Esophagus muscularis mucosa (tissue), 4 donors: ENCODE results near the gene ACSL6.

ENCODE experiments used
- EP300 ChIP-seq: sonication (generic); formaldehyde crosslinking; IDR thresholded peaks from one replicate; pipeline ENCODE4 v1.6.1; 2017; ENCODE audit warnings: antibody characterized with exemption
- POLR2A ChIP-seq: fragments of 450-650 bp; IDR thresholded peaks from one replicate; pipeline ENCODE4 v1.6.1; 2017; ENCODE audit warnings: antibody characterized with exemption, moderate library complexity, mild to moderate bottlenecking, low read depth
- TF ChIP-seq, protein P1 (sequence below), 3 experiments: fragments of 200-600 bp in 2 of 3; fragments of 450-650 bp in 1 of 3; sonication (generic) in 2 of 3; IDR thresholded peaks; one replicate each; pipeline ENCODE4 v1.5.1; 2017 to 2019; ENCODE audit warnings: antibody characterized with exemption in 3 of 3, mild to moderate bottlenecking in 2 of 3, moderate library complexity in 1 of 3

DNA sequence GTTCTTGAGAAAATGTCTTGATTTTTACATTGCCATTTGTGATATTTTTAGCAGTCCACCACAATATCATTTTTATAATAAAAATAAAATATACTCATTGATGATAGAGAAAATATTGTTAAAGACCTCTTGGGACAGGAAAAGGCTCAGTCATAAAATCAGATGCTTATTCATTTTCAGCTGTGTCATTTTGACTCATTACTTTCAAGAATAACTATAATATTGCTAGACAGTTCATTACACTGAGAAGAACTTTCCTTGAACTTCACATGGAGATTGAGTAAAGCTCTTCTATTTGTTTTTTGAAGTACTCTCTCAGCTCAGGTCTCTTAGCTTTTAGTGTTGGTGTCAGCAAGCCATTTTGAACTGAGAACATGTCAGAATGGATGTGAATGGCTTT, 57.5 kb downstream of the ACSL6 start:
- TF ChIP-seq POLR2A: no peak
- TF ChIP-seq, protein P1, sequence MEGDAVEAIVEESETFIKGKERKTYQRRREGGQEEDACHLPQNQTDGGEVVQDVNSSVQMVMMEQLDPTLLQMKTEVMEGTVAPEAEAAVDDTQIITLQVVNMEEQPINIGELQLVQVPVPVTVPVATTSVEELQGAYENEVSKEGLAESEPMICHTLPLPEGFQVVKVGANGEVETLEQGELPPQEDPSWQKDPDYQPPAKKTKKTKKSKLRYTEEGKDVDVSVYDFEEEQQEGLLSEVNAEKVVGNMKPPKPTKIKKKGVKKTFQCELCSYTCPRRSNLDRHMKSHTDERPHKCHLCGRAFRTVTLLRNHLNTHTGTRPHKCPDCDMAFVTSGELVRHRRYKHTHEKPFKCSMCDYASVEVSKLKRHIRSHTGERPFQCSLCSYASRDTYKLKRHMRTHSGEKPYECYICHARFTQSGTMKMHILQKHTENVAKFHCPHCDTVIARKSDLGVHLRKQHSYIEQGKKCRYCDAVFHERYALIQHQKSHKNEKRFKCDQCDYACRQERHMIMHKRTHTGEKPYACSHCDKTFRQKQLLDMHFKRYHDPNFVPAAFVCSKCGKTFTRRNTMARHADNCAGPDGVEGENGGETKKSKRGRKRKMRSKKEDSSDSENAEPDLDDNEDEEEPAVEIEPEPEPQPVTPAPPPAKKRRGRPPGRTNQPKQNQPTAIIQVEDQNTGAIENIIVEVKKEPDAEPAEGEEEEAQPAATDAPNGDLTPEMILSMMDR (IDR thresholded peaks at IDR 0.05): no peak
- no peak for TF ChIP-seq EP300
